GM12872 (cell line): Measurements from ENCODE around the gene GRIK2.

Experiments used
- CTCF ChIP-seq: IDR thresholded peaks from 3 replicates; pipeline ENCODE4 v1.5.1; 2011; ENCODE audit warnings: low read depth, mild to moderate bottlenecking, low read length, moderate library complexity; ENCODE audit not compliant: insufficient read depth

GRIK2 gene

DNA sequence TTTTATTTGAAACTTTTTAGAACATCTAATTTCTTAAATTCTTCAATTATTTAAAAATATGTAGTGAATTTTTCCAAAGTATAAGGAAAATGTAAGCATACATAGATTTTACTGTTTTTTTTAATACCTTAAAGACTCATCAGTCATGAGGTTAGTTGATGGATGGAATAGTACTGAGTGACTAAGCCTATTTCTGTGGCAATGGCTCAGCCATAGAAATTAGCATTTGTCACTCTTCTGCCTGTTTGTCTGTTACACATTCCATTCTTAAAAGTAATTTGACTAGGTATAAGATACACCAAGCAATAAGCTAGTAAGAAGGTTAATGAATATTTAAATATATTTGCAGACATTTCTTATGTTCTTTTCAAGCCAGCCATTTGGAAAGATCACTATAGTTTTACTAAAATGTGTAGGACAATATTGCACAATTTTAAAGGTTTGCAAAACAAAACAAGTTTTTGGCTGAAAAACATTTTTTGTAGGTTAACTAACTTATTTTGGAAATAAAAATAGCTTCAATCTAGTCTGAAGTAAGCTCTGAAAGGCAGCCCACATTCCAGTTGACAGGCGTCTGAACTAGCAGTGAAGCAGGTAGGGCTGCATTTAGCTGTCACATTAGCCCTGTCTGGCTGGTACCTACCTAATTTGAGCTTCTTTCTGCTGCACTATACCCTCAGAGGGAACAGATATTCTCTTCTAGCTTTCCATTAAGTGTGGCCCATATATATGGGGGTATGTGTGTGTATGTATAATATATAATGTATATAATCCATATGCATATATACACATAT lies 385.7 kb downstream of the GRIK2 start:
- TF ChIP-seq CTCF = no peak

DNA sequence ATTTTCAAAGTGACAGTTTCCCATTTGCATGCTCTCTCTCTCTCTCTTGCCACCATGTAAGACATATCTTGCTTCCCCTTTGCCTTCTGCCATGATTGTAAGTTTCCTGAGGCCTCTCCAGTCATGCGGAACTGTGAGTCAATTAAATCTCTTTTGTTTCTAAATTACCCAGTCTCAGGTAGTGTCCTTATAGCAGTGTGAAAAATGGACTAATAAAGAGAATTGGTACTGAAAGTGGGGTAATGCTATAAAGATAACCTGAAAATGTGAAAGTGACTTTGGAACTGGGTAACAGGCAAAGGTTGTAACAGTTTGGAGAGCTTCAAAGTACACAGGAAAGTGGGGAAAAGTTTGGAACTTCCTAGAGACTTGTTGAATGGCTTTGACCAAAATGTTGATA lies 389.8 kb downstream of the GRIK2 start:
- no peak for TF ChIP-seq CTCF

- TF ChIP-seq CTCF = no peak
These were observed 390.6 kb downstream of the GRIK2 start for GRCh38 chr6:101784094-101784493.

- TF ChIP-seq CTCF = no peak
These were observed 406.0 kb downstream of the GRIK2 start for GRCh38 chr6:101799531-101799930.

GRCh38 chr6:101800598-101800997 lies 407.1 kb downstream of the GRIK2 start:
- TF ChIP-seq CTCF = no peak

- no peak for TF ChIP-seq CTCF
These were observed 409.6 kb downstream of the GRIK2 start for GRCh38 chr6:101803136-101803535.

- no peak for TF ChIP-seq CTCF
These were observed 412.7 kb downstream of the GRIK2 start for GRCh38 chr6:101806241-101806640.
